Measurements from ENCODE around the gene RBKS. TPM values are rescaled to one million over a fixed set of nuclear protein-coding genes. Genes with fewer than 3 reads are reported as not detected.

The RBKS gene
- total and polyA plus RNA-seq, 2 of the 13 experiments (the other 11 are each of a cell fraction or from before 2014, with no cell fraction given), result 7.7 to 8.3 TPM

GRCh38 chr2:27737676-27738348 lies 152.4 kb downstream of the RBKS start (continued):
- TF ChIP-seq ZNF768 (CRISPR knock-in tag; IDR thresholded peaks at IDR 0.05), result peak; percentile 85
- TF ChIP-seq SALL1 (CRISPR knock-in tag; IDR thresholded peaks at IDR 0.05), result peak; percentile 86
- TF ChIP-seq PITX1 (CRISPR knock-in tag; IDR thresholded peaks at IDR 0.05), result peak; percentile 45; the same call in 1 of the 2 replicates
- peak; percentile 77; the same call in 1 of the 2 replicates for TF ChIP-seq ETV5 (CRISPR knock-in tag; IDR thresholded peaks at IDR 0.05; ENCODE audit: borderline replicate concordance)
- TF ChIP-seq, protein P1, sequence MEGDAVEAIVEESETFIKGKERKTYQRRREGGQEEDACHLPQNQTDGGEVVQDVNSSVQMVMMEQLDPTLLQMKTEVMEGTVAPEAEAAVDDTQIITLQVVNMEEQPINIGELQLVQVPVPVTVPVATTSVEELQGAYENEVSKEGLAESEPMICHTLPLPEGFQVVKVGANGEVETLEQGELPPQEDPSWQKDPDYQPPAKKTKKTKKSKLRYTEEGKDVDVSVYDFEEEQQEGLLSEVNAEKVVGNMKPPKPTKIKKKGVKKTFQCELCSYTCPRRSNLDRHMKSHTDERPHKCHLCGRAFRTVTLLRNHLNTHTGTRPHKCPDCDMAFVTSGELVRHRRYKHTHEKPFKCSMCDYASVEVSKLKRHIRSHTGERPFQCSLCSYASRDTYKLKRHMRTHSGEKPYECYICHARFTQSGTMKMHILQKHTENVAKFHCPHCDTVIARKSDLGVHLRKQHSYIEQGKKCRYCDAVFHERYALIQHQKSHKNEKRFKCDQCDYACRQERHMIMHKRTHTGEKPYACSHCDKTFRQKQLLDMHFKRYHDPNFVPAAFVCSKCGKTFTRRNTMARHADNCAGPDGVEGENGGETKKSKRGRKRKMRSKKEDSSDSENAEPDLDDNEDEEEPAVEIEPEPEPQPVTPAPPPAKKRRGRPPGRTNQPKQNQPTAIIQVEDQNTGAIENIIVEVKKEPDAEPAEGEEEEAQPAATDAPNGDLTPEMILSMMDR (CRISPR knock-in tag; IDR thresholded peaks at IDR 0.05), result peak; percentile 60
- no peak for TF ChIP-seq TGIF2 (CRISPR knock-in tag; IDR thresholded peaks at IDR 0.05)
- peak; percentile 65; the same call in 1 of the 2 replicates for TF ChIP-seq ZBTB43 (CRISPR knock-in tag; conservative IDR thresholded peaks at IDR 0.05)
- no peak for TF ChIP-seq ZFP41 (CRISPR knock-in tag; IDR thresholded peaks at IDR 0.05; ENCODE audit: borderline replicate concordance)
- TF ChIP-seq ZFP62 (CRISPR knock-in tag; IDR thresholded peaks at IDR 0.05), result 0 out of 2 replicates have a peak, but pooled peaks have one; percentile 42
- peak; percentile 70; the same call in 1 of the 2 replicates for TF ChIP-seq SALL2 (CRISPR knock-in tag; IDR thresholded peaks at IDR 0.05)
- TF ChIP-seq PHF21A (CRISPR knock-in tag; IDR thresholded peaks at IDR 0.05), result peak; percentile 96
- peak; percentile 50 for TF ChIP-seq YY1 (IDR thresholded peaks at IDR 0.05; ENCODE audit: insufficient read depth, insufficient replicate concordance, low read depth, low read length)
- peak; percentile 43 for TF ChIP-seq NCOA2 (CRISPR knock-in tag; IDR thresholded peaks at IDR 0.05)
- TF ChIP-seq SMAD1 (CRISPR knock-in tag; IDR thresholded peaks at IDR 0.05; ENCODE audit: borderline replicate concordance, low read depth), result peak; percentile 19; the same call in 1 of the 2 replicates
- 0 out of 2 replicates have a peak, but pooled peaks have one; percentile 48 for TF ChIP-seq EED (CRISPR knock-in tag; IDR thresholded peaks at IDR 0.05)
- TF ChIP-seq, protein P2, sequence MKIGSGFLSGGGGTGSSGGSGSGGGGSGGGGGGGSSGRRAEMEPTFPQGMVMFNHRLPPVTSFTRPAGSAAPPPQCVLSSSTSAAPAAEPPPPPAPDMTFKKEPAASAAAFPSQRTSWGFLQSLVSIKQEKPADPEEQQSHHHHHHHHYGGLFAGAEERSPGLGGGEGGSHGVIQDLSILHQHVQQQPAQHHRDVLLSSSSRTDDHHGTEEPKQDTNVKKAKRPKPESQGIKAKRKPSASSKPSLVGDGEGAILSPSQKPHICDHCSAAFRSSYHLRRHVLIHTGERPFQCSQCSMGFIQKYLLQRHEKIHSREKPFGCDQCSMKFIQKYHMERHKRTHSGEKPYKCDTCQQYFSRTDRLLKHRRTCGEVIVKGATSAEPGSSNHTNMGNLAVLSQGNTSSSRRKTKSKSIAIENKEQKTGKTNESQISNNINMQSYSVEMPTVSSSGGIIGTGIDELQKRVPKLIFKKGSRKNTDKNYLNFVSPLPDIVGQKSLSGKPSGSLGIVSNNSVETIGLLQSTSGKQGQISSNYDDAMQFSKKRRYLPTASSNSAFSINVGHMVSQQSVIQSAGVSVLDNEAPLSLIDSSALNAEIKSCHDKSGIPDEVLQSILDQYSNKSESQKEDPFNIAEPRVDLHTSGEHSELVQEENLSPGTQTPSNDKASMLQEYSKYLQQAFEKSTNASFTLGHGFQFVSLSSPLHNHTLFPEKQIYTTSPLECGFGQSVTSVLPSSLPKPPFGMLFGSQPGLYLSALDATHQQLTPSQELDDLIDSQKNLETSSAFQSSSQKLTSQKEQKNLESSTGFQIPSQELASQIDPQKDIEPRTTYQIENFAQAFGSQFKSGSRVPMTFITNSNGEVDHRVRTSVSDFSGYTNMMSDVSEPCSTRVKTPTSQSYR (CRISPR knock-in tag; IDR thresholded peaks at IDR 0.05; ENCODE audit: borderline replicate concordance), result peak; percentile 36; the same call in 1 of the 2 replicates
- TF ChIP-seq DMAP1 (CRISPR knock-in tag; IDR thresholded peaks at IDR 0.05), result 0 out of 2 replicates have a peak, but pooled peaks have one; percentile 19
- TF ChIP-seq MXD4 (CRISPR knock-in tag; IDR thresholded peaks at IDR 0.05), result 0 out of 2 replicates have a peak, but pooled peaks have one; percentile 12
- TF ChIP-seq SKI (IDR thresholded peaks at IDR 0.05; ENCODE audit: partially characterized antibody), result peak; percentile 34
- peak; percentile 61 for TF ChIP-seq ASH2L (IDR thresholded peaks at IDR 0.05; ENCODE audit: insufficient read length, low read depth, low read length)
- 0 out of 2 replicates have a peak, but pooled peaks have one; percentile 21 for TF ChIP-seq TOE1 (CRISPR knock-in tag; IDR thresholded peaks at IDR 0.05)
- peak; percentile 84 for TF ChIP-seq PPARG (CRISPR knock-in tag; conservative IDR thresholded peaks at IDR 0.05)
- peak; percentile 28; the same call in 1 of the 2 replicates for TF ChIP-seq PRMT3 (CRISPR knock-in tag; IDR thresholded peaks at IDR 0.05; ENCODE audit: borderline replicate concordance, low read depth)
- TF ChIP-seq NFYB (CRISPR knock-in tag; IDR thresholded peaks at IDR 0.05), result 0 out of 2 replicates have a peak, but pooled peaks have one; percentile 9
- peak; percentile 96 for TF ChIP-seq ARNTL (CRISPR knock-in tag; IDR thresholded peaks at IDR 0.05)
- TF ChIP-seq ZNF557 (CRISPR knock-in tag; IDR thresholded peaks at IDR 0.05), result peak; percentile 74

Measured in HepG2 (cell line).